WTC11 (cell line): ENCODE results near the gene KCNT1.

ENCODE experiments used
- ATF2 ChIP-seq: sonication (generic); formaldehyde crosslinking; IDR thresholded peaks from 2 replicates; pipeline ENCODE4 v1.8.1; 2022; ENCODE audit warnings: low read depth, missing genetic modification reagents, borderline replicate concordance
- HMGXB4 ChIP-seq: sonication (generic); formaldehyde crosslinking; IDR thresholded peaks from 2 replicates; pipeline ENCODE4 v1.8.1; 2023; ENCODE audit warnings: mild to moderate bottlenecking, moderate library complexity, missing genetic modification reagents
- NFE2L1 ChIP-seq: sonication (generic); formaldehyde crosslinking; IDR thresholded peaks from 2 replicates; pipeline ENCODE4 v1.8.1; 2023; ENCODE audit warnings: missing genetic modification reagents
- NR2C2 ChIP-seq: sonication (generic); formaldehyde crosslinking; IDR thresholded peaks from 2 replicates; pipeline ENCODE4 v1.8.0; 2022; ENCODE audit warnings: mild to moderate bottlenecking, missing genetic modification reagents
- TEAD1 ChIP-seq: sonication (generic); formaldehyde crosslinking; IDR thresholded peaks from 2 replicates; pipeline ENCODE4 v1.8.0; 2022; ENCODE audit warnings: mild to moderate bottlenecking, missing genetic modification reagents
- TF ChIP-seq, protein P1 (sequence below): sonication (generic); formaldehyde crosslinking; conservative IDR thresholded peaks from 2 replicates; pipeline ENCODE4 v1.8.1; 2023; ENCODE audit warnings: mild to moderate bottlenecking, low read depth, missing genetic modification reagents, moderate library complexity
- TF ChIP-seq, protein P2 (sequence below): fragments of 200-600 bp; IDR thresholded peaks from 2 replicates; pipeline ENCODE4 v1.8.0; 2022; ENCODE audit warnings: antibody characterized with exemption
- TF ChIP-seq, protein P3 (sequence below): sonication (generic); formaldehyde crosslinking; IDR thresholded peaks from 2 replicates; pipeline ENCODE4 v1.8.0; 2022; ENCODE audit warnings: mild to moderate bottlenecking, missing genetic modification reagents
- TF ChIP-seq, protein P4 (sequence below): sonication (generic); formaldehyde crosslinking; IDR thresholded peaks from 2 replicates; pipeline ENCODE4 v1.8.1; 2023; ENCODE audit warnings: mild to moderate bottlenecking, missing genetic modification reagents, borderline replicate concordance

DNA sequence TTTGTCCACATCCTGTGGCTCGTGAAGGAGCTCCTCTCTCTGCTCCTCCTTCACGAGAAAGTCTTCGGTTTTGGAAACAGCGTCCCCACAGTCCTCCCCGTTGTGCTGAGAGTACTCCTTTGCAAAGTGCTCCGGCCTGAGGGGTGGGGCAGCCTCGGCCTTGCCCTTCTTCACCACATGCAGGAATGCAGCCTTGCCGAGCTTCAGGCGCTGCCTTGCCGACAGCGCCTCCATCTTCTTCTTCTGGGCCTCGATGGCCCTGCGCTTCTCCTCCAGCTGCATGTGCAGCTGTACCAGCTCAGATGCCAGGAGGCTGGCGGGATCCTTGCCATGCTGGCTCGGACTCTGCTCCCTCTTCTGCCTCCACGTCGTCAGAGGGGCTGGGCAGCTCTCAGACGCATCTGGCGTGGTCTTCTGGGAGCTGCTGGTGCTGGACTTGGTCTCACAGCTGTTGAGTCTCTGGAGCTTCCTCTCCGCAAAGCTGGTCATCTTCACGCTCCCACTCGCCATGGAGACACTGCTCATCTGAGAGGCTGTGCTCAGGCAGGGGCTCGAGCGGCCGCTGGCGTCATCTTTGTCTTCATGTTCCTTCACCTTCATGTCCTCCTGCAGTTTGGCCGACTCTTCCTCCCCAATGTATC is 119.9 kb downstream of the KCNT1 start:
- TF ChIP-seq, protein P1, sequence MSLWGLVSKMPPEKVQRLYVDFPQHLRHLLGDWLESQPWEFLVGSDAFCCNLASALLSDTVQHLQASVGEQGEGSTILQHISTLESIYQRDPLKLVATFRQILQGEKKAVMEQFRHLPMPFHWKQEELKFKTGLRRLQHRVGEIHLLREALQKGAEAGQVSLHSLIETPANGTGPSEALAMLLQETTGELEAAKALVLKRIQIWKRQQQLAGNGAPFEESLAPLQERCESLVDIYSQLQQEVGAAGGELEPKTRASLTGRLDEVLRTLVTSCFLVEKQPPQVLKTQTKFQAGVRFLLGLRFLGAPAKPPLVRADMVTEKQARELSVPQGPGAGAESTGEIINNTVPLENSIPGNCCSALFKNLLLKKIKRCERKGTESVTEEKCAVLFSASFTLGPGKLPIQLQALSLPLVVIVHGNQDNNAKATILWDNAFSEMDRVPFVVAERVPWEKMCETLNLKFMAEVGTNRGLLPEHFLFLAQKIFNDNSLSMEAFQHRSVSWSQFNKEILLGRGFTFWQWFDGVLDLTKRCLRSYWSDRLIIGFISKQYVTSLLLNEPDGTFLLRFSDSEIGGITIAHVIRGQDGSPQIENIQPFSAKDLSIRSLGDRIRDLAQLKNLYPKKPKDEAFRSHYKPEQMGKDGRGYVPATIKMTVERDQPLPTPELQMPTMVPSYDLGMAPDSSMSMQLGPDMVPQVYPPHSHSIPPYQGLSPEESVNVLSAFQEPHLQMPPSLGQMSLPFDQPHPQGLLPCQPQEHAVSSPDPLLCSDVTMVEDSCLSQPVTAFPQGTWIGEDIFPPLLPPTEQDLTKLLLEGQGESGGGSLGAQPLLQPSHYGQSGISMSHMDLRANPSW, result no peak
- TF ChIP-seq, protein P2, sequence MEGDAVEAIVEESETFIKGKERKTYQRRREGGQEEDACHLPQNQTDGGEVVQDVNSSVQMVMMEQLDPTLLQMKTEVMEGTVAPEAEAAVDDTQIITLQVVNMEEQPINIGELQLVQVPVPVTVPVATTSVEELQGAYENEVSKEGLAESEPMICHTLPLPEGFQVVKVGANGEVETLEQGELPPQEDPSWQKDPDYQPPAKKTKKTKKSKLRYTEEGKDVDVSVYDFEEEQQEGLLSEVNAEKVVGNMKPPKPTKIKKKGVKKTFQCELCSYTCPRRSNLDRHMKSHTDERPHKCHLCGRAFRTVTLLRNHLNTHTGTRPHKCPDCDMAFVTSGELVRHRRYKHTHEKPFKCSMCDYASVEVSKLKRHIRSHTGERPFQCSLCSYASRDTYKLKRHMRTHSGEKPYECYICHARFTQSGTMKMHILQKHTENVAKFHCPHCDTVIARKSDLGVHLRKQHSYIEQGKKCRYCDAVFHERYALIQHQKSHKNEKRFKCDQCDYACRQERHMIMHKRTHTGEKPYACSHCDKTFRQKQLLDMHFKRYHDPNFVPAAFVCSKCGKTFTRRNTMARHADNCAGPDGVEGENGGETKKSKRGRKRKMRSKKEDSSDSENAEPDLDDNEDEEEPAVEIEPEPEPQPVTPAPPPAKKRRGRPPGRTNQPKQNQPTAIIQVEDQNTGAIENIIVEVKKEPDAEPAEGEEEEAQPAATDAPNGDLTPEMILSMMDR, result no peak
- TF ChIP-seq ATF2 (CRISPR knock-in tag), result no peak
- TF ChIP-seq NFE2L1 (CRISPR knock-in tag), result no peak
- TF ChIP-seq, protein P3, sequence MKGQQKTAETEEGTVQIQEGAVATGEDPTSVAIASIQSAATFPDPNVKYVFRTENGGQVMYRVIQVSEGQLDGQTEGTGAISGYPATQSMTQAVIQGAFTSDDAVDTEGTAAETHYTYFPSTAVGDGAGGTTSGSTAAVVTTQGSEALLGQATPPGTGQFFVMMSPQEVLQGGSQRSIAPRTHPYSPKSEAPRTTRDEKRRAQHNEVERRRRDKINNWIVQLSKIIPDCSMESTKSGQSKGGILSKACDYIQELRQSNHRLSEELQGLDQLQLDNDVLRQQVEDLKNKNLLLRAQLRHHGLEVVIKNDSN (CRISPR knock-in tag), result no peak
- TF ChIP-seq, protein P4, sequence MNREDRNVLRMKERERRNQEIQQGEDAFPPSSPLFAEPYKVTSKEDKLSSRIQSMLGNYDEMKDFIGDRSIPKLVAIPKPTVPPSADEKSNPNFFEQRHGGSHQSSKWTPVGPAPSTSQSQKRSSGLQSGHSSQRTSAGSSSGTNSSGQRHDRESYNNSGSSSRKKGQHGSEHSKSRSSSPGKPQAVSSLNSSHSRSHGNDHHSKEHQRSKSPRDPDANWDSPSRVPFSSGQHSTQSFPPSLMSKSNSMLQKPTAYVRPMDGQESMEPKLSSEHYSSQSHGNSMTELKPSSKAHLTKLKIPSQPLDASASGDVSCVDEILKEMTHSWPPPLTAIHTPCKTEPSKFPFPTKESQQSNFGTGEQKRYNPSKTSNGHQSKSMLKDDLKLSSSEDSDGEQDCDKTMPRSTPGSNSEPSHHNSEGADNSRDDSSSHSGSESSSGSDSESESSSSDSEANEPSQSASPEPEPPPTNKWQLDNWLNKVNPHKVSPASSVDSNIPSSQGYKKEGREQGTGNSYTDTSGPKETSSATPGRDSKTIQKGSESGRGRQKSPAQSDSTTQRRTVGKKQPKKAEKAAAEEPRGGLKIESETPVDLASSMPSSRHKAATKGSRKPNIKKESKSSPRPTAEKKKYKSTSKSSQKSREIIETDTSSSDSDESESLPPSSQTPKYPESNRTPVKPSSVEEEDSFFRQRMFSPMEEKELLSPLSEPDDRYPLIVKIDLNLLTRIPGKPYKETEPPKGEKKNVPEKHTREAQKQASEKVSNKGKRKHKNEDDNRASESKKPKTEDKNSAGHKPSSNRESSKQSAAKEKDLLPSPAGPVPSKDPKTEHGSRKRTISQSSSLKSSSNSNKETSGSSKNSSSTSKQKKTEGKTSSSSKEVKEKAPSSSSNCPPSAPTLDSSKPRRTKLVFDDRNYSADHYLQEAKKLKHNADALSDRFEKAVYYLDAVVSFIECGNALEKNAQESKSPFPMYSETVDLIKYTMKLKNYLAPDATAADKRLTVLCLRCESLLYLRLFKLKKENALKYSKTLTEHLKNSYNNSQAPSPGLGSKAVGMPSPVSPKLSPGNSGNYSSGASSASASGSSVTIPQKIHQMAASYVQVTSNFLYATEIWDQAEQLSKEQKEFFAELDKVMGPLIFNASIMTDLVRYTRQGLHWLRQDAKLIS, result no peak
- TF ChIP-seq TEAD1 (CRISPR knock-in tag), result no peak
- TF ChIP-seq HMGXB4 (CRISPR knock-in tag), result no peak
- TF ChIP-seq NR2C2, result no peak
